ENCODE data around the gene SMARCD1.
A peak's percentile ranks its signal among the peaks of the same experiment; 100 is the strongest.

DNA sequence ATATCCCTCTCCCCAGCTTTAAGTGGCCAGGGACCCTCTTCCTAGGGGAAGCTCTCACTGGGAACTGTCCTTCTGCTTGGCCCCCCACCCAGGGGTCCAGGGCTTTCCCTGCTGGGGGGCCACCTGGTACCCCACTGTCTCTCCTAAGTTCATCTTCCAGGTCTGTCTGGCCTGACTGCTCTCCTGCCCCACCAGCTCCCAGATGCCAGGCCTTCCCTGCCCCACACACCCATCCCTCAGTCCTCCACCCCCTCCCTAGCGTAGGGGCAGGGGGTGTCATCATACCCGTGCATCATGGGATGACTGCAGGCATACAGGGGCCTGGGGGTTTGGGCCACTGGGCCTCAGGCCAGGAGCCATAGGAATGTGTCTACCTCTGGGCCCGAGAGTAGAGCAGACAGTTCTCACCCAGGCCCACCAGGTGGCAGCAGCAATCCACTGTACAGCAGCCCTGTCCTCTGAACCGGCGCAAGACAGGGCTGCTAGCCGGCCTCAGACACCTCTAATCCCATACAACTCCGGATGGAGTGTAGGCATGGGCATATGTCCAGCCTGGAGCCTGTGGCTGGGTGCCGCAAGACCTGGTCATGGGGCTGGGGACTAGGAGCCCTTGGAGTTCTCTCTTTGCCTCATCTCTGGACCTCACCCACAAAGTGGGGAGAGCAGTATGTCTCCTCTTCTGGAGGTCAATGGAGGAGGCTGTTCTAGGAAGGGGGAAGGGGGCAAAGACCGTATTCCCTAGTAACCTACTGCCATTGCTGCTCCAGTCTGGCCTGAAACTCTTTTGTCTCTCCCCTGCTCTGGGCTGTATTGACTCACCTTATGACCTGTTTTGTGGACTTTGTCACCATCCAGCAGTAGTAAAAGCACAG, 10.0 kb upstream of the SMARCD1 start:
- TF ChIP-seq, protein P1, sequence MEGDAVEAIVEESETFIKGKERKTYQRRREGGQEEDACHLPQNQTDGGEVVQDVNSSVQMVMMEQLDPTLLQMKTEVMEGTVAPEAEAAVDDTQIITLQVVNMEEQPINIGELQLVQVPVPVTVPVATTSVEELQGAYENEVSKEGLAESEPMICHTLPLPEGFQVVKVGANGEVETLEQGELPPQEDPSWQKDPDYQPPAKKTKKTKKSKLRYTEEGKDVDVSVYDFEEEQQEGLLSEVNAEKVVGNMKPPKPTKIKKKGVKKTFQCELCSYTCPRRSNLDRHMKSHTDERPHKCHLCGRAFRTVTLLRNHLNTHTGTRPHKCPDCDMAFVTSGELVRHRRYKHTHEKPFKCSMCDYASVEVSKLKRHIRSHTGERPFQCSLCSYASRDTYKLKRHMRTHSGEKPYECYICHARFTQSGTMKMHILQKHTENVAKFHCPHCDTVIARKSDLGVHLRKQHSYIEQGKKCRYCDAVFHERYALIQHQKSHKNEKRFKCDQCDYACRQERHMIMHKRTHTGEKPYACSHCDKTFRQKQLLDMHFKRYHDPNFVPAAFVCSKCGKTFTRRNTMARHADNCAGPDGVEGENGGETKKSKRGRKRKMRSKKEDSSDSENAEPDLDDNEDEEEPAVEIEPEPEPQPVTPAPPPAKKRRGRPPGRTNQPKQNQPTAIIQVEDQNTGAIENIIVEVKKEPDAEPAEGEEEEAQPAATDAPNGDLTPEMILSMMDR (IDR thresholded peaks at IDR 0.05; ENCODE audit: low read depth, low read length), result peak; percentile 89
- no peak for TF ChIP-seq EZH2phosphoT487 (IDR thresholded peaks at IDR 0.05; ENCODE audit: low read depth)

Data from OCI-LY3 (cell line).